ENCODE data around the gene RBM6. TPM values are rescaled to one million over a fixed set of nuclear protein-coding genes. Genes with fewer than 3 reads are reported as not detected.
"Not testable (repeated sequence)": the region's sequence is repeated elsewhere in the genome, so short reads cannot be mapped to it uniquely, and the experiment has no call there.

Gene RBM6, protein sequence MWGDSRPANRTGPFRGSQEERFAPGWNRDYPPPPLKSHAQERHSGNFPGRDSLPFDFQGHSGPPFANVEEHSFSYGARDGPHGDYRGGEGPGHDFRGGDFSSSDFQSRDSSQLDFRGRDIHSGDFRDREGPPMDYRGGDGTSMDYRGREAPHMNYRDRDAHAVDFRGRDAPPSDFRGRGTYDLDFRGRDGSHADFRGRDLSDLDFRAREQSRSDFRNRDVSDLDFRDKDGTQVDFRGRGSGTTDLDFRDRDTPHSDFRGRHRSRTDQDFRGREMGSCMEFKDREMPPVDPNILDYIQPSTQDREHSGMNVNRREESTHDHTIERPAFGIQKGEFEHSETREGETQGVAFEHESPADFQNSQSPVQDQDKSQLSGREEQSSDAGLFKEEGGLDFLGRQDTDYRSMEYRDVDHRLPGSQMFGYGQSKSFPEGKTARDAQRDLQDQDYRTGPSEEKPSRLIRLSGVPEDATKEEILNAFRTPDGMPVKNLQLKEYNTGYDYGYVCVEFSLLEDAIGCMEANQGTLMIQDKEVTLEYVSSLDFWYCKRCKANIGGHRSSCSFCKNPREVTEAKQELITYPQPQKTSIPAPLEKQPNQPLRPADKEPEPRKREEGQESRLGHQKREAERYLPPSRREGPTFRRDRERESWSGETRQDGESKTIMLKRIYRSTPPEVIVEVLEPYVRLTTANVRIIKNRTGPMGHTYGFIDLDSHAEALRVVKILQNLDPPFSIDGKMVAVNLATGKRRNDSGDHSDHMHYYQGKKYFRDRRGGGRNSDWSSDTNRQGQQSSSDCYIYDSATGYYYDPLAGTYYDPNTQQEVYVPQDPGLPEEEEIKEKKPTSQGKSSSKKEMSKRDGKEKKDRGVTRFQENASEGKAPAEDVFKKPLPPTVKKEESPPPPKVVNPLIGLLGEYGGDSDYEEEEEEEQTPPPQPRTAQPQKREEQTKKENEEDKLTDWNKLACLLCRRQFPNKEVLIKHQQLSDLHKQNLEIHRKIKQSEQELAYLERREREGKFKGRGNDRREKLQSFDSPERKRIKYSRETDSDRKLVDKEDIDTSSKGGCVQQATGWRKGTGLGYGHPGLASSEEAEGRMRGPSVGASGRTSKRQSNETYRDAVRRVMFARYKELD
- total RNA-seq: 10 to 100 TPM; 38.2 to 45.4 TPM
- long read RNA-seq, full-length matches to known transcripts: 23 of 35 reads
- long read RNA-seq, partial matches to known transcripts: 8 of 35 reads
- long read RNA-seq, other reads (novel, unspliced or antisense): 4 of 35 reads

- ATAC-seq: peak; percentile 99
- DNase-seq: peak; percentile 98
- intact Hi-C loops (cut with DNase I): no loop called here
Measured at GRCh38 chr3:49939858-49940666, at the start of gene RBM6. Gene RBM6, plus strand, starts transcription at chr3:49940150. Its CDS starts 22,492 bp downstream, at chr3:49962642.

GRCh38 chr3:49895791-49896190 is 44.2 kb upstream of the RBM6 start:
- intact Hi-C loops (cut with DNase I): loop anchor here in 1 of 2 donors (10.0 kb wide), 1 partner anchor 51 kb away; no protein-coding TSS in a partner anchor
- ATAC-seq (no peak), DNase-seq (no peak)

DNA sequence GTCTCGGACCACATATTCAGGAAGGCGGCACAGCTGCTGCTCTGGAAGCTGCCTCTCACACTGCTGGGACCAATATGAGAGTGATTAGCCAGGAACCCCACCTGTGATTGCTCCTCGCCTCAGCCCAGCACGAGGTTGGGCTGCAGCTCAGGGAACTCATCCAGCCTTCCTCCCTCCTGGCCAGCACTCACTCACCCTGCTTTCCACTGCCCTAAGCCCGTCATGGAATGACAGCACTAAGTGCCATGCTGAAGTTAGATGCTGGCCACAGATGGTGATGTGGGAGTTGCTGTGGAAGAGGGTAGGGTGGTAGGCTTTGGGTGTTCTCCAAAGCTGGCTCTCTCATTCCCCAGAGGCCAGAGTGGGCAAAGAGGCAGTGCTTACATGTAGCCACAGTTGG is 43.6 kb upstream of the RBM6 start:
- ATAC-seq (no peak), DNase-seq (no peak)
- intact Hi-C loops (cut with DNase I): loop anchor here in 1 of 2 donors (10.0 kb wide), 1 partner anchor 52 kb away; no protein-coding TSS in a partner anchor

DNA sequence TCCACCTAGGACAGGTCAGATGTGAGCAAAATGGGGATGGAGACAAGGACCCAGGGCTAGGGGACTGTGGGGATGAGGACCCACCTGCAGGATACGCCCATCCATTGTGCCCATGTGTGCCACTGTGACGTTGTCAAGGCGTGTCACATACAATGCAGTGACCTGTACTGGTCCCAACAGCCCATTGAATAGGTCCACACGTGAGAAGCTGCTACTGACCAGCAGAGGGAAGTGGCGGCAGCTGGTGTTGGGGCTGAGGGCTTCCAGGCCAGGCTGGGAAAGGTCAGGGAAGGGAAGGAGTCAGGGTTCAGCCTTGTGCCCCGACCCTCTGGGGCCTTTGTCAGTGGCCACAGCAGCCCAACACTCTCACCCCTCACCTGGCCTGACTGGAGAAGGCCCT is 41.0 kb upstream of the RBM6 start:
- ATAC-seq (no peak), DNase-seq (no peak)
- intact Hi-C loops (cut with DNase I): loop anchor here in 1 of 2 donors (10.0 kb wide), 1 partner anchor 54 kb away; no protein-coding TSS in a partner anchor

- DNase-seq (no peak), ATAC-seq (no peak)
- intact Hi-C loops (cut with DNase I): loop anchor here in 1 of 2 donors (10.0 kb wide), 1 partner anchor 55 kb away; no protein-coding TSS in a partner anchor
Measured at GRCh38 chr3:49899815-49900214, 40.1 kb upstream of the RBM6 start.

DNA sequence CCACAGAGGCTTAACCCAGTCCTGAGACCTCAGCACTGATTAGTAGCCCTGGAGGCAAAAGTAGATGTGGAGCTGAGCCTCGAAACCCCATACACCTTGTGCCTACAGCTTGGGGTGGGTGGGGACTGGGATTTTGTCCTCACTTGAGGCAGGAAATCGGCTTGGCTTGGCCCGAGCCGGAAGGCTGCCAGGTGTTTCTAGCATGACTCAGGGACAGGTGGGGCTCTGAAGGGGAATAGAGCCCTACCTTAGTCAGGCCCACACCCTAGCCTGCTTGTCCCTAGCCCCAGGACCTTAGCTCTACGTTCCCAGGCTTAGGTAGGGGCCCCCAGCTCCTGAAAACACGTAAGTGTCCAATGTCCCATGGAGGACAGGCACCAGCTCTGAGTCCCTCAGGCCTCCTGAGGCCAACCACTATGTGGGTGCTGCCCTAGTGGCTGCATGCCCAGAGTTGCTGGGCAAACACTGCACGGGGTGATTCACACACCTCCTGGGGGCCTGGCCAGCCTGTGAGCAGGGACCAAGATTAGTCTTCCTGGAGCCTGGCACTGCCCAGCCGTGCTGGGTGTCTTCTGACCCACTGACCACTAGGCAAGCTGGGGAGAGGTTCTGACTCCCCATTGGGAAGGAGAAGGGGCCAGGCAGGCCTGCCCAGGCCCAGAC is 39.3 kb upstream of the RBM6 start:
- ATAC-seq: peak; percentile 64 to 89
- DNase-seq: peak; percentile 62
- intact Hi-C loops (cut with DNase I): no loop called here

DNA sequence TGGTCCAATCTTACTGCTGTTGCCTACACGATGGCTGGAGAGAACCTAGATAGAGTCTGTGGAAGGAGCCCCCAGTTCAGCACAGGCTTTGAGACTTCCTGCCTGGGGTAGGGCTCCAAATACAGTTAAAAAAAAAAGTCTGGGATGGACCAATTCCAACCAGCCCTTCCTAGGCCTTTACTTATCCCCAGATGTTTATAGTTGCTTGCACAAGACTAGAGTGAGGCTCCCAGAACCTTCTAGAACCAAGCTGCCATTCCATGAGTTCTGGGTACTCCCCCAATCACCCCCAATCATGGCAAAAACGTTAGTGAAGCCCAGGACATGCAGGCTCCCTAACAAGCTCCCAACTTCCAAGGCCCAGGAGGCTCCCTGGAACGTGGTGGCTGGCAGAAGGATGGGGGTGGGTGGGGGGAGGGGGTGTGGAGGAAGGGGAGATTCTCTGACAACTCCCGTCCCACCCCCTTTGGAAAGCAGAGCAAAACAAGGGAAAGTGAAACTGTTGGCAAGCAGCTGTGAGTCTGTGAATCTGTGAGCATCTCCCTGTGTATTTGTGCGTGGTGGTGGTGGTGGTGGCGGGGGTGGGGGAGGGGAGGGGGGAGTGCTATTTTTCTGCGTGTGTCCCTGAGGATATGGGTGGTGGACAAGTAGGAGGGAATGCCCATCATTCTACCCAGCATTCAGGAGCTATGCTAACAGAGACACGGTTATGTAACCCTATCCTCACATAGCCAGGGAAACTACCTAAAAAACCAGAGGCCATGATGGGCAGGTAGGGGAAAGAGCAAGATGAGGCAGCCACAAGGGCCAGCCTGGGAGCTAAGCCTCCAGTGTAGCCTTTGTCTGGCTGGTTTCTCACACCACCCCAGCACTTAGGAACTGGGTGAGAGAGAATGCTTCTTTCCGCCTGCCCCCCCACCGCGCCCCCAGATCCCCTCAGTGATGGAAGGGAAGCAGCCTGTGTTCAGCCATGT is 38.3 kb upstream of the RBM6 start:
- intact Hi-C loops (cut with DNase I): no loop called here
- no peak for DNase-seq
- no peak for ATAC-seq

DNA sequence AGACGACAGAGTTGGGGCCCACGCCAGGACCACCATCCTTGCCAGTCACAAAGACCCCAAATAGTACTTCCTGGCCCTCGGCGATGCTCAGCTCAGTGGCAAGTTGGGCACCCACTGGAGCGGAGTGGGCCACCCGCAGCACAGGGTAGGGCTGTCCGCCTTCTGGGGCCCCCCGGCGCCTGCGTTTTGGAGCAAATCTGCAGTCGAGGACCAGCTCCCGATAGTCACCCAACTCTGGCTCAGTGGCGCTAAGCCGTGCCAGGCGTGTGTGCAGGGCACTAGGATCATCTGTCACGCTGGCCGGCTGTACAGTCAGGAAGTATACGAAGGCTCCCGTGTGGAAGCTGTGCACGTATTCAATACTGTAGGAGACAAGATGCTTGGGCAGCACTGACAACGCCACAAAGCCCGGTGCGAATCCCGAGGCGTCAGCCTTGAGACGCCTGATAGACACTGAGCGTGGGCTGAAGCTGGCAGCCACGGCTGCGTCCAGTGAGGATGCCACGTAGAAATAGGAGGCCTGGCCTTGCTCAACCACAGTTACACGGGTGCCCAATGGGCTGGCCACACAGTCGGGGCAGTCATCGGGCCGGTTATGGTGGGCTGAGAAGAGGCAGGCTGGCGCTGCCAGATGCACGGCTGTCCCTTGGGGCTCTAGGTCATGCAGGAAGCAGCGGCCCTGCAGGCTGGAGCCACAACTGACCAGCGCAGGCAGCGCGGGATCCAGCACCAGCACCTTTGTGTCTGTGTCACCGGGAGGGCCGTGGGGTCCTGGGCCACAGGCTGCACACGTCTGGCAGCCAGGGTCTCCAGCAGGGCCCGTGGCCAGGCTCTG is 37.2 kb upstream of the RBM6 start:
- DNase-seq (no peak), ATAC-seq (no peak)
- intact Hi-C loops (cut with DNase I): no loop called here

GRCh38 chr3:49903451-49904424 is 36.2 kb upstream of the RBM6 start, which contains the start of gene MST1R:
Gene MST1R, minus strand, starts transcription at chr3:49903873. Its CDS starts 264 bp downstream, at chr3:49903609.
- DNase-seq: peak; percentile 78
- ATAC-seq: peak; percentile 84 to 86
- intact Hi-C loops (cut with DNase I): no loop called here

DNA sequence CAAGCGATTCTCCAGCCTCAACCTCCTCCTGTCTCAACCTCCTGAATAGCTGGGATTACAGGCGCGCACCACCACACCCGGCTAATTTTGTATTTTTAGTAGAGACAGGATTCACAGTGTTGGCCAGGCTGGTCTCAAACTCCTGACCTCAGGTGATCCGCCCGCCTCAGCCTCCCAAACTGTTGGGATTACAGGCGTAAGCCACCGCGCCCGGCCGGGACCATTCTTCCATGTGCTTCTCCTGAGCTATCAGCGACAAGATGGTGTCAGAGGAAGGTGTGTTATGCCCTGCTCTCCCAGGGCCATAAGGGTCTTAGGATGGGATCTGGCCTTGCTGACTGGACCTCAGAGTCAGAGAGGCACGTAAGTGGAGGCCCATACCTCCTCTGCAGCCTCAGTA is 35.5 kb upstream of the RBM6 start:
- intact Hi-C loops (cut with DNase I); ATAC-seq; DNase-seq: not testable (repeated sequence)

GRCh38 chr3:49906073-49906743 is 33.7 kb upstream of the RBM6 start:
- ATAC-seq: peak; percentile 36 to 60
- peak; percentile 65 for DNase-seq
- intact Hi-C loops (cut with DNase I): loop anchor here in 1 of 2 donors (2.0 to 5.0 kb wide), 2 partner anchors 64 to 103 kb away; partner anchors contain the start of gene INKA1

DNA sequence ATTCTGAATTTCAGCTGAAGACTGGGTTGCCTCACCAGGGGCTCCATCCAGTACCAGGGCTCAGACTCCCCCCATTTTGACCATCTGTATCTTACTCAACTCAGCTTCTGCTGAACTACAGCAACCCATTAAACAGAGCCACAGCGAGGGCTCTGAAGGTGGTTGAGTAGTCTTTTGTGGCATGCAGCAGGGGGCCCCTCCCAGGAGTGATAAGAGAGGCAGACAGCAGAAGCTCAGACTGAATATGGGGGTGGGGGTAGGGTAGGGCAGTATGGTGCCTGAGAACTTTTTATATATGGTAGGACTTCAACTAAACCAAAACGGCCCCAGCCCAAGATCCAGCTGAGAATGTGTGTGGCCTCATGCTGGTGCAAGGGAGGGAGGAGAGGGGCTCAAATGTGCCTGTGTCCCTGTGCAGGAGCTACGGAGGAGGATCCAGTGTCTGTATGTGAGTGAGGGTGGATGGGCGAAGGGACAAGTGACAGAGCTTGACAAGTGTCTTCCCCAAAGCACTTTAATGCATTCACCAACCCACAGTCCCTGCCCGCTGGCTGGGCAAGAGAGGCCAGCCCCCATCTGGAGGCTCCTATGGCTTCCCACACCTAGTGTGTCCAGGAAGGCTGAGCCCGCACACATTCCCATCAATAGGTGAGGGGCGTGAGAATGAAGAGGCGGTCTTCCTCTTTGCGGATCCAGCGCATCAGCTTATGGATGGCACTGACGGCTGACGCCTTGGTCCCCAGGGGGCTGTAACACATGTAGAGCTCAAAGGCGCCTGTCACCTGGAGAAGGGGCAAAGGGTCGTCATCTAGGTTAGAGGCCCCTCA is 31.4 kb upstream of the RBM6 start:
- ATAC-seq: no peak
- intact Hi-C loops (cut with DNase I): loop anchor here in 1 of 2 donors (5.0 kb wide), 1 partner anchor 66 kb away; no protein-coding TSS in a partner anchor

More for the DNA sequence above, 31.4 kb upstream of the RBM6 start:
- no peak for DNase-seq

Measured in left cardiac atrium (tissue), 4 donors.